Activated CD8-positive, alpha-beta T cell treated with anti-CD3 and anti-CD28 coated beads, Interleukin-2, amount 10 ng/mL, durations not matched to agents 7 days and 5 days (primary cell): ENCODE data around the gene UCMA. TPM values are rescaled to one million over a fixed set of nuclear protein-coding genes. Genes with fewer than 3 reads are reported as not detected.

Experiments
- ATAC-seq: fragments of 150-1000 bp; cut with Tn5 transposase; one replicate; pipeline ENCODE4 v1.10.0; 2021; ENCODE audit warnings: moderate library complexity
- CTCF ChIA-PET: fragments of 350-600 bp; sonication (Branson Sonifier 250); formaldehyde crosslinking; loops from one replicate; lab custom pipeline; 2021; ENCODE audit warnings: antibody characterized with exemption; lab: Charles Lee
- POLR2A ChIA-PET: fragments of 350-600 bp; sonication (Branson Sonifier 250); formaldehyde crosslinking; loops from one replicate; lab custom pipeline; 2021; ENCODE audit warnings: antibody characterized with exemption; lab: Charles Lee
- DNase-seq: peaks from one replicate; pipeline ENCODE4 v3.0.0-alpha.2; 2020
- H3K27ac Mint-ChIP-seq: one replicate; pipeline ENCODE4 v1.8.0; 2021; ENCODE audit warnings: mild to moderate bottlenecking, mixed read lengths
- H3K27me3 Mint-ChIP-seq: one replicate; pipeline ENCODE4 v1.8.0; 2021; ENCODE audit warnings: low read depth, mixed read lengths
- H3K36me3 Mint-ChIP-seq: one replicate; pipeline ENCODE4 v1.8.0; 2021; ENCODE audit warnings: low read depth, mixed read lengths
- H3K4me1 Mint-ChIP-seq: one replicate; pipeline ENCODE4 v1.8.0; 2021; ENCODE audit warnings: low read depth, mixed read lengths
- H3K4me3 Mint-ChIP-seq: one replicate; pipeline ENCODE4 v1.8.0; 2021; ENCODE audit warnings: mild to moderate bottlenecking, mixed read lengths
- H3K9me3 Mint-ChIP-seq: one replicate; pipeline ENCODE4 v1.8.0; 2022; ENCODE audit warnings: mixed read lengths; ENCODE audit not compliant: insufficient read depth
- total RNA-seq, 2 experiments: library from RNA; stranded (reverse); gene quantifications; one replicate each; pipeline ENCODE4 v1.2.3, GENCODE V29; 2021

Gene UCMA
- total RNA-seq, 2 experiments from 2014 or later = not detected

DNA sequence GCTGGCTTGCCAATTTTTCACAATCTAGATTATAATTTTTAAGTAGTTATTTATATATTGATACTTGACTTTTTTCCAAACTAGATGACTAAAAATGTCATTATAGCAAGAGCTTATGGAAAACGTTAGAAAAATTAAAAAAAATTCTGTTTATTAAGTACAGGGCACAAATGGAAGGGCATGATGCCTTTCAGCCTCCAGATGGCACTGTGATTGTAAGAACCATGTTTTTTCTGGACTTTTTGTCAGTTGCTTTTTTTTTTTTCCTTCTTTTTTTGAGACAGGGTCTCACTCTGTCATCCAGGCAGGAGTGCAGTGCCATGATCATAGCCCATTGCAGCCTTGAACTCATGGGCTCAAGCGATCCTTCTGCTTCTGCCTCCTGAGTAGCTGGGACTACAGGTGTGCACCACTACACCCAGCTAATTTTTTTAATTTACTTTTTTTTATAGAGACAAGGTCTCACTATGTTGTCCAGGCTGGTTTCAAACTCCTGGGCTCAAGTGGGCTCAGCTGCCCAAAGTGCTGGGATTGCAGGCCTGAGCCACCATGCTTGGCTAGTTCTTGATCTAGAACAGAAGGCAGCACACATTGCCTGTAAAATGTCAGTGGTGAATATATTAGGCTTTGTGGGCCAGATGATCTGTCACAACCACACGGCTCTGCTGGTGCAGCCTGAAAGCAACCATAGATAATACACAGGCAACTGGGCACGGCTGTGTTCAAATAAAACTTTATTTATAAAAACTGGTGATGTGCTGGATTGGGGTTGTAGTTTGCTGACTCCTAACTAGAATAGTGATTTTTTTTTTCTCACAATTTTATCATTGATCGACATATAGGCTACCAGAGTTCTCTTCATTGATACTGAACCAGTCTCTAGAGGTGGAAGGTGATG lies 27.4 kb downstream of the UCMA start:
- ATAC-seq (no peak), DNase-seq (peak; percentile 24)
- POLR2A ChIA-PET = interaction anchor here (0.7 kb wide), 1 partner anchor 123 kb away, joined by 4 read pairs; no protein-coding TSS in a partner anchor
- Mint-ChIP-seq H3K36me3 (peaks cover 64% of the 10 kb centered on the region), H3K4me3 (no peak overlapping the region), H3K27ac (no peak overlapping the region), H3K27me3 (no peaks in the 10 kb centered on the region), H3K9me3 (no peaks in the 10 kb centered on the region), H3K4me1 (no peaks in the 10 kb centered on the region)
- CTCF ChIA-PET = interaction anchor here (1.0 to 2.5 kb wide), 5 partner anchors 17 to 145 kb away, joined by 3 to 14 read pairs (median 3); no protein-coding TSS in a partner anchor

DNA sequence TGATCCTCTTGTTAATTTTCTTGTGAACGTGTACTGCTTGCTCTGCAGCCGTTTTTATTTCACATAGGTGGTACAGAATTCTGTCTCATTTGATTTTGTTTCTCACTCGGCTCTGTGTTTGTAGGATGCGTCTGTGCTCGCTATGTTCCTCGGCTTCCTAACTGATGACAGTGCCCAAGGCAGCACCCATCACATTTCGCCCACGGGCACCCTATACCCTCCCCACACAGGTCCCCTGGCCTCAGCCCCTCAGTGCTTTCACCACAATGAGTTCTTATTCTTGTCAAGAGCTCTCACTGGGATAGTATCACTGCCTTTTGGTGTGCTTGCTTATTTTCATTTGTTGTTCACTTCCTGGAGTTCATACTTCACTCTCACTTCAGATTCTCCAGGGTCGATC lies 28.1 kb downstream of the UCMA start:
- peaks cover 67% of the 10 kb centered on the region for H3K36me3 Mint-ChIP-seq
- H3K9me3 Mint-ChIP-seq = no peaks in the 10 kb centered on the region
- CTCF ChIA-PET = interaction anchor here (1.0 to 1.7 kb wide), 4 partner anchors 16 to 96 kb away, joined by 3 to 14 read pairs (median 3); no protein-coding TSS in a partner anchor
- H3K4me1 Mint-ChIP-seq = no peaks in the 10 kb centered on the region
- no peak overlapping the region for H3K4me3 Mint-ChIP-seq
- H3K27ac Mint-ChIP-seq = no peak overlapping the region
- no peak for DNase-seq
- ATAC-seq = no peak
- no peaks in the 10 kb centered on the region for H3K27me3 Mint-ChIP-seq
- POLR2A ChIA-PET = interaction anchor here (0.7 kb wide), 1 partner anchor 123 kb away, joined by 4 read pairs; no protein-coding TSS in a partner anchor

DNA sequence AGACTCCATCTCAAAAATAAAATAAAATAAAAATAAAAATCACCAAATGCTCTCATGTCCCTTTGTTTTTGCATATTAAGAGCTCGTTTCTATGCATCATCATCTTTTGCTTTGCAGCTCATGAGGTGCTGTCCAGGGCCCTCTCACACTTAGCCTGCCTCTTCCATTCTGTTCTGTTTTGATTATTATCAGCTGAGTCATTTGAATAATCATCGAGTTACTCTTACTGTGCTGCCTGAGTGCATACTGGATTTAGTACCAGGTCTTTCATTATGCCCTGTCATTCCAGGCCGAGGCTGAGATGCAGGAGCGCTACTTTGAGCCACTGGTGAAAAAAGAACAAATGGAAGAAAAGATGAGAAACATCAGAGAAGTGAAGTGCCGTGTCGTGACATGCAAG lies 33.0 kb downstream of the UCMA start:
- H3K27ac Mint-ChIP-seq = no peak overlapping the region
- no peaks in the 10 kb centered on the region for H3K9me3 Mint-ChIP-seq
- DNase-seq = no peak
- no peak for ATAC-seq
- CTCF ChIA-PET = no interaction called here
- POLR2A ChIA-PET = no interaction called here
- no peaks in the 10 kb centered on the region for H3K4me1 Mint-ChIP-seq
- no peak overlapping the region for H3K4me3 Mint-ChIP-seq
- no peaks in the 10 kb centered on the region for H3K27me3 Mint-ChIP-seq
- peaks cover 67% of the 10 kb centered on the region for H3K36me3 Mint-ChIP-seq

DNA sequence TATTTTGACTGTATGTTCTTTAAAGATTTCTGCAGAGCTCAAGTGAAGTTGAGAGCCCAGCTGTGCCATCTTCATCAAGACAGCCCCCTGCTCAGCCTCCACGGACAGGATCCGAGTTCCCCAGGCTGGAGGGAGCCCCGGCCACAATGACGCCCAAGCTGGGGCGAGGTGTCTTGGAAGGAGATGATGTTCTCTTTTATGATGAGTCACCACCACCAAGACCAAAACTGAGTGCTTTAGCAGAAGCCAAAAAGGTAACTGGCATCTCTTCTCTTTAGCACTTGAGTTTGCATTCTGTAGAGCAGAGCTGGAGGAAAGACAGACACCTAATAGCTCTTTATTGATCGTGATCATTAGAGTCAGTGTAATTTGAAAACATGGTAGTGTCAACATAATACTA lies 39.2 kb downstream of the UCMA start:
- POLR2A ChIA-PET = no interaction called here
- H3K27ac Mint-ChIP-seq = no peak overlapping the region
- H3K36me3 Mint-ChIP-seq = peaks cover 56% of the 10 kb centered on the region
- no peaks in the 10 kb centered on the region for H3K9me3 Mint-ChIP-seq
- H3K27me3 Mint-ChIP-seq = no peaks in the 10 kb centered on the region
- H3K4me1 Mint-ChIP-seq = no peaks in the 10 kb centered on the region
- no peak overlapping the region for H3K4me3 Mint-ChIP-seq
- CTCF ChIA-PET = interaction anchor here (0.8 to 1.2 kb wide), 3 partner anchors 13 to 177 kb away, joined by 3 read pairs; no protein-coding TSS in a partner anchor
- ATAC-seq = no peak
- DNase-seq = no peak

DNA sequence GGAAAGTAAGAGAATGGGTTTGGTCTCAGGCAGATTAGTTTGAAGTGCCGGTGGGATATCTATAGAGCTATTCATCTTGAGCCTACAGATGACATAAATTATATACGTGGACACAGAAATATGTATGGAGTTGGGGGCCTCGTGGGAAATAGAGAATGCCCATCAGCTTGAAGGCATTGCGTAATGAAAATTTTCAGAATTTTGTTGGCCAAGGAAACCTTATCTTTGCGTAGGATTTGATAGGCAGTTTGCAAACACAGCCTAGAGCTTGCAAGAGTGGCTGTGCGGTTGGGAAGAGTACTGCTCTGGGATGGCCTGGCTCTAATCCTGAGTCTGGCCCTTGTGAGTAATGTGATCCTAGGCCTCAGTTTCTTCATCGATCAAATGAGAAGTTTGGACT lies 40.5 kb downstream of the UCMA start:
- ChIA-PET POLR2A (no interaction called here), CTCF (no interaction called here)
- Mint-ChIP-seq H3K4me1 (no peaks in the 10 kb centered on the region), H3K9me3 (no peaks in the 10 kb centered on the region), H3K27me3 (no peaks in the 10 kb centered on the region), H3K27ac (no peak overlapping the region), H3K4me3 (no peak overlapping the region), H3K36me3 (peaks cover 55% of the 10 kb centered on the region)
- DNase-seq (no peak), ATAC-seq (no peak)

DNA sequence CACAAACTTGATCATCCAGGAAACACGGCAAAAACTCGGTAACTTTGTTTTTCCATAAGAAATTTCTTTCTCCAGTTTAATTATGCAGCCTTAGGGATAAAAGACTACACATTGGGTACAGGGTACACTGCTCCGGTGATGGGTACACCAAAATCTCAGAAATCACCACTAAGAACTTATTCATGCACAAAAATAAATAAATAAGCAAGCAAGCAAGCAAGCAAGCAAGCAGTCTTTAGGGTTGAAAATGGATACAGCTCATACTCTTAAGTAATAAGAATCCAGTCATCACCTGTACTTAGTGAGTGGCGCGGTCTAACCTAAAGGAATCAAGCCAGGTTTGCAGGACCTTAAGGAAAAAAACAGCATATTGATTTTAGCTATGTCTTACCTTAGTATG lies 42.8 kb downstream of the UCMA start:
- no peak overlapping the region for H3K4me3 Mint-ChIP-seq

DNA sequence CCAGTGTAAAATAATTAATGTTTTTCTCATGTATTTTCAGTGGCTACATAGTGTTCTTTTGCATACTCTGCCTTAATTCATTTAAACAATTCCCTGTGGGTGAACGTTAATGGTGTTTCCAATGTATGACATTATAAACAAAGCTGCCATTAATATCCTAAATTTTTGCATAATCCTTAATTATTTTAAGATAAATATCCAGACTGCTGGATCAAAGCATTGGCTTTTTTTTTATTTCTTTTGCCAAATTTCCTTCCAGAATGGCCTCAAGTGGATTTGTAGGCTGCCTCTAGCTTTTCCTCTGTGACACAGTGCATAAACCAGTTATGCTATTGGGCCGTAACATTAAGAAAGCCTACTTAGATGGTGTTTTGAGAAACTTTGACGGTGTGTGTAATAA lies 43.4 kb downstream of the UCMA start:
- no peak for ATAC-seq
- H3K27me3 Mint-ChIP-seq = no peaks in the 10 kb centered on the region
- H3K4me1 Mint-ChIP-seq = no peaks in the 10 kb centered on the region
- no peak overlapping the region for H3K4me3 Mint-ChIP-seq
- H3K9me3 Mint-ChIP-seq = no peaks in the 10 kb centered on the region
- POLR2A ChIA-PET = no interaction called here
- H3K36me3 Mint-ChIP-seq = peaks cover 64% of the 10 kb centered on the region
- H3K27ac Mint-ChIP-seq = no peak overlapping the region
- no peak for DNase-seq
- CTCF ChIA-PET = interaction anchor here (1.0 kb wide), 1 partner anchor 29 kb away, joined by 3 read pairs; the partner anchor contains the start of gene MCM10

More for the DNA sequence above, 42.8 kb downstream of the UCMA start:
- H3K36me3 Mint-ChIP-seq = peaks cover 60% of the 10 kb centered on the region
- H3K27ac Mint-ChIP-seq = no peak overlapping the region
- DNase-seq = no peak
- no peaks in the 10 kb centered on the region for H3K27me3 Mint-ChIP-seq
- no peaks in the 10 kb centered on the region for H3K4me1 Mint-ChIP-seq
- no peak for ATAC-seq
- ChIA-PET POLR2A (no interaction called here), CTCF (interaction anchor here (1.0 kb wide), 1 partner anchor 30 kb away, joined by 3 read pairs; the partner anchor contains the start of gene MCM10)
- no peaks in the 10 kb centered on the region for H3K9me3 Mint-ChIP-seq

DNA sequence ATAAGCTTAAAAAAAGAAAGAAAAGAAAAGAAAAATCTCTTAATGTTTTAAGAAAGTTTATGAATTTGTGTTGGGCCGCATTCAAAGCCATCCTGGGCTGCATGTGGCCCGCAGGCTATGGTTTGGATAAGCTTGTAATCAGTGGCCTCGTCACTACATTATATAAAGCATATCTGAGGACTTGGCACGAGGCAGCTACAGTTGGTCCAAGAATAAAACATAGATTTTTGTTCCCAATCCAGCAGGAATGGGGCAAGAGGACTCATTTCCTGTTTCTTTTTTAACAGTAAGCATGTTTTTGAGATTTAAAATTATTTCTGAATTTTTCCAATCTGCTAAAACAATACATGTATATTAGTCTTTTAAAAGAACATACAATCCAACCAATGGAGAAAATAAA lies 44.2 kb downstream of the UCMA start:
- CTCF ChIA-PET = interaction anchor here (0.8 kb wide), 1 partner anchor 17 kb away, joined by 3 read pairs; no protein-coding TSS in a partner anchor
- Mint-ChIP-seq H3K4me3 (no peak overlapping the region), H3K36me3 (peaks cover 65% of the 10 kb centered on the region), H3K9me3 (no peaks in the 10 kb centered on the region), H3K27ac (no peak overlapping the region), H3K27me3 (no peaks in the 10 kb centered on the region), H3K4me1 (no peaks in the 10 kb centered on the region)
- ATAC-seq (no peak), DNase-seq (no peak)
- POLR2A ChIA-PET = no interaction called here

DNA sequence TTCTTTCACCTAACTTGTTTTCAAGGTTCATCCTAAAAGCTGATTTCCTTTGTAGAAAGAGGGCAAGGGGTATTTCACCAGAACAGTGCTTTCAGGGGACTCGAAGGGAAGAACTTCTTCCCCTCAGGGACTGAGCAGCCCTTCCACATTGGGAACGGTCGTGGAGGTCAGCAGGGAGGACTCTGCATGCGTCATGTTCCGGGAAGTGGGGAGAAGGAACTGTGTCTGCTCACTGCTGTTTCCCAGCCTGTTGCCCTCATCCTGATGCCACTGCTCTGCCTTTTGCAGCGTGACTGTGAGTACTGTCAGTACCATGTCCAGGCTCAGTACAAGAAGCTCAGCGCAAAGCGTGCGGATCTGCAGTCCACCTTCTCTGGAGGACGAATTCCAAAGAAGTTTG lies 45.6 kb downstream of the UCMA start:
- ATAC-seq (no peak), DNase-seq (no peak)
- Mint-ChIP-seq H3K27me3 (no peaks in the 10 kb centered on the region), H3K9me3 (no peaks in the 10 kb centered on the region), H3K4me3 (no peak overlapping the region), H3K27ac (no peak overlapping the region), H3K4me1 (no peaks in the 10 kb centered on the region), H3K36me3 (peaks cover 71% of the 10 kb centered on the region)
- ChIA-PET POLR2A (no interaction called here), CTCF (interaction anchor here (1.3 kb wide), 1 partner anchor 9 kb away, joined by 3 read pairs; no protein-coding TSS in a partner anchor)

DNA sequence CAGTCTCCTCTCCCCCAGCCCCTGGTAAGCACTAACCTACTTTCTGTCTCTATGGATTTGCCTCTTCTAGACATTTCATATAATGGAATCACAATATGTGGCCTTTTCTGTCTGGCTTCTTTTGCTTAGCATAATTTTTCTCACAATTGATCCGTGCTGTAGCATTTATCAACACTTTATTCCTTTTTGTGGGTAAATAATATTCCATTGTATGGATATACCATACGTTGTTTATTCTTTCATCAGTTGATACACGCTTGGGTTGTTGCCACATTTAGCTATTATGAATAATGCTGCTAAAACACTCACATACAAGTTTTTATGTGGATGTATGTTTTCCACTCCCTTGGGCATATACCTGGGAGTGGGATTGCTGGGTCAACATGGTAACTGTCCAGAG lies 47.0 kb downstream of the UCMA start:
- H3K27ac Mint-ChIP-seq = no peak overlapping the region
- DNase-seq (no peak), ATAC-seq (no peak)
- ChIA-PET CTCF (no interaction called here), POLR2A (no interaction called here)
- H3K36me3 Mint-ChIP-seq = peaks cover 70% of the 10 kb centered on the region
- no peak overlapping the region for H3K4me3 Mint-ChIP-seq
- H3K27me3 Mint-ChIP-seq = no peaks in the 10 kb centered on the region
- H3K4me1 Mint-ChIP-seq = no peaks in the 10 kb centered on the region
- no peaks in the 10 kb centered on the region for H3K9me3 Mint-ChIP-seq

DNA sequence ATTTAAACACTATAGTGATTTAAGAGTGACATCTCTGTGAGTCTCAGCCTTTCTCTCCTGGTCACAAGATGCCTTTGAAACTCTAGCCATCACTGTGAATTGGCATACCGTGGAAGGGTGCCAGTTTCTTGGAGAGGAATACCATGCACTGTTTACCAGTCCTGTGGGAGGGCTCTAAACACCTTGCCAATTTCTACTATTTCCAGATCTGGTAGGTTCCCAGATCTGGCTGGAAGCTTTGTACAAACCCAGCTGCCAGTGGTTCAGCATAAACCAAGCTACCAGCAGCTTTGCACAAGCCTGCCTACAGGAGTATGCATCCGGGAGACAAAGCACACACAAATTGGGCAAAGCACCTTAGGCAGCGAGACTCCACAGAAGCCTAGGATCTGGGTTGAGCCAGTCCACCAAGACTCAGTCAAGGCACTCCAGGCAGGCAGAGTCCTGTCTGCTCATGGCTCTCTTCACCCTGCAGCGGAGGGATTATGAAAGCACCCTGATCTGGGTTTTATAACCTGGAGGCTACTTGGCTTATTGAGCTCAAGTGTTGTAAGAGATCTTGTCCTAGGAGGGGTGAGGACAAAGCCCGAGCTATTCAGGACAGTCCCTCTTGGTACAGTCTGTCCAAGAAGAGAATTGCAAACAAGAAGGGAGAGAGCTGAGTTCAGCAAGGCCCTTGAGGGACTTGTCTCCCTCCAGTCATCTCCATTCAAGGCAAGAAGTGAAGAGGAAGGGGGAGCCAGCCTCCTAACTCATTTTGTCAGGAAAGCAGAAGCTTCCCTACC lies 49.3 kb downstream of the UCMA start:
- Mint-ChIP-seq H3K36me3 (peaks cover 75% of the 10 kb centered on the region), H3K4me1 (no peaks in the 10 kb centered on the region), H3K9me3 (no peaks in the 10 kb centered on the region), H3K4me3 (no peak overlapping the region), H3K27me3 (no peaks in the 10 kb centered on the region), H3K27ac (no peak overlapping the region)
- POLR2A ChIA-PET = no interaction called here
- no peak for ATAC-seq
- no peak for DNase-seq
- CTCF ChIA-PET = no interaction called here
